ENCODE results near the gene USP12.

Gene USP12

DNA sequence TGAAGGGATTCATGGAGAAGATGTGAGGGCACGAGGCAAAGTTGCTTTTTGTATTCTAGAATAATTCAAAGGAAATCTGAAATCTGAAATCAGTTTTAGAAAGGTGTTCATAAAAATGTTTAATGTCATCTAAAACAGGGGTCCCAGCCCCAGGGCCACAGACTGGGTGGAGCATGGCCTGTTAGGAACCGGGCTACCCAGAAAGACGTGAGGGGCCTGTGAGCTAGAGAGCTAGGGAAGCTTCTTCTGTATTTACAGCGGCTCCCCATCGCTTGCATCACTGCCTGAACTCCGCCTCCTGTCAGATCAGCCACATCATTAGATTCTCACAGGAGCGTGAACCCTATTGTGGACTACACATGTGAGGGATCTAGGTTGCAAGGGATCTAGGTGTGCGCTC, 151.2 kb downstream of the USP12 start:
- no peak for TF ChIP-seq CTCF (IDR thresholded peaks at IDR 0.05; ENCODE audit: low read depth, low read length)
- in situ Hi-C loops (cut with HindIII; ENCODE audit: low sequenced_read_pairs) = no loop called here
- no peak for DNase-seq (ENCODE audit: low read depth, low spot score)
- no peak overlapping the region for H3K4me3 ChIP-seq (ENCODE audit: low read depth, low read length)

- in situ Hi-C loops (cut with HindIII; ENCODE audit: low sequenced_read_pairs) = no loop called here
Observed at GRCh38 chr13:27018882-27019281, 152.7 kb downstream of the USP12 start.

DNA sequence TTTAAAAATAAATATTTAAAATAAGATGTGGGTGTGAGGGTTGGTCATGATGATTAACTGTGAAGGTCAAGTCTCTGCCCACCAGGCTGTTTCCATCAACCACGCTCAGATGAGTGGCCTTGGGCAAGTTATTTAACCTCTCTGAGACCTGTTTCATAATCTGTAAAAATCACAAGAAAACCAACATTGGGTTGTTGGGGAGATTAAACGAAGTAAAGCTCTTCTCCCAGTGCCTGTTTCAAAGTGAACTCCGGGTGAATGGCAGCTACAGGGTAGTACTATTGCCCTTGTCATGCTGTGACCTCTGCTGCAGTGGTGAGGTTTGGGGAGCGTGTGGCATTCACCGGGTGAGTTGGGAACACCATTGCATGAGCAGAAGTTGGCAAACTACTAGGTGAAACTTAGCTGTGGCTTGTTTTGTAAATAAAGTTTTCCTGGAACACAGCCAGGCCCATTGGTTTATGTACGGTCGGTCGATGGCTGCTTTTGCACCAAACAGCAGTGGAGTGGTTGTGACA, 153.2 kb downstream of the USP12 start:
- no peak for DNase-seq (ENCODE audit: low read depth, low spot score)
- TF ChIP-seq CTCF (IDR thresholded peaks at IDR 0.05; ENCODE audit: low read depth, low read length) = no peak
- no peak overlapping the region for H3K4me3 ChIP-seq (ENCODE audit: low read depth, low read length)
- in situ Hi-C loops (cut with HindIII; ENCODE audit: low sequenced_read_pairs) = no loop called here

More at GRCh38 chr13:27018882-27019281, 152.7 kb downstream of the USP12 start:
- DNase-seq (ENCODE audit: low read depth, low spot score) = no peak
- H3K4me3 ChIP-seq (ENCODE audit: low read depth, low read length) = no peak overlapping the region
- no peak for TF ChIP-seq CTCF (IDR thresholded peaks at IDR 0.05; ENCODE audit: low read depth, low read length)

DNA sequence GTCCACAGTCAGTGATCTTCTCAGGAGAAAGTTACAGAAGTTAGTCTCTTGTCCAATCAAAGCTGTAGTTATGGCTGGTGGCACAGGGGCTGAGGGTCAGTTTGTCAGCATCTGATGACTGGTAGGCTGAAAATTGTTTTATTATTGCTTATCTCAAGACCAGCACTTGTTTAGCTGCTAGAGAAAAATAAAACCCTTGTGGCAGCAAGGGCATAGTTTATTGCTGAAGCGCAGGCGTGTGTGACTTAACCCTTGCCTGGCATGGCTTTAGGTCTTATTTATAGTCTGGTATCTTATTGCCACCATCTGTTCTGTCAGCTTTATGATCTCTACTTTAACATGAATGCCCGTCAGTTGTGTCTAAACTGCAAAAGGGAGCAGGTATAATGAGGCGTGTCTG, 154.7 kb downstream of the USP12 start:
- no peak overlapping the region for H3K4me3 ChIP-seq (ENCODE audit: low read depth, low read length)
- no peak for TF ChIP-seq CTCF (IDR thresholded peaks at IDR 0.05; ENCODE audit: low read depth, low read length)
- DNase-seq (ENCODE audit: low read depth, low spot score) = no peak
- in situ Hi-C loops (cut with HindIII; ENCODE audit: low sequenced_read_pairs) = no loop called here
